GM18951 (cell line): ENCODE results near the gene TRIM52.
A peak's percentile ranks its signal among the peaks of the same experiment; 100 is the strongest.

Experiments used
- POLR2A ChIP-seq: IDR thresholded peaks from 4 replicates; pipeline ENCODE4 v1.6.1; 2011; ENCODE audit warnings: mild to moderate bottlenecking; ENCODE audit not compliant: insufficient read length, insufficient read depth; ENCODE audit errors: extremely low read depth
- in situ Hi-C: fragments of 300-500 bp; cut with MboI; formaldehyde crosslinking; loops from one replicate; pipeline ENCODE4 v1.12.0; 2022; ENCODE audit warnings: low sequenced_read_pairs, mixed read lengths, inconsistent platforms; ENCODE audit not compliant: unreplicated experiment

TRIM52 gene

GRCh38 chr5:181265092-181265671, 4.2 kb upstream of the TRIM52 start:
- in situ Hi-C loops = no loop called here
- TF ChIP-seq POLR2A = no peak

DNA sequence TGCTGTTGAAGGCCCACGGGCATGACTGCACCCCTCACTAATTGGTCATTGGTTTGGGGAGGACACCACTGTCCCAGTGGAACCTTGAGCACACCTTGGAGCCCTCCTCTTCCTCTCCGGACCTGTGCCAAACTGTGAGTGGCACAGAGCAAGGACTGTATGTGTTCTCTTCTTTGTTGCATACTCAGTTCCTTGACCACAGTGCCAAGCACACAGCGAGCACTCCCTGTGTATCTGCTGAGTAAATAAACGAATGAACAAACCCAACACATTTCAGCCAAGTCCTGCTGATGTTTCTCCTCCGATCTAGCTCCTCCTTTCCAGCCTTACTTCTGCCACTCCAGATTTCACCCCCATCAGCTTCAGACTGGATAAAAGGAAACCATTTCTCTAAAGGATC, 2.7 kb upstream of the TRIM52 start:
- in situ Hi-C loops = no loop called here
- TF ChIP-seq POLR2A = no peak

DNA sequence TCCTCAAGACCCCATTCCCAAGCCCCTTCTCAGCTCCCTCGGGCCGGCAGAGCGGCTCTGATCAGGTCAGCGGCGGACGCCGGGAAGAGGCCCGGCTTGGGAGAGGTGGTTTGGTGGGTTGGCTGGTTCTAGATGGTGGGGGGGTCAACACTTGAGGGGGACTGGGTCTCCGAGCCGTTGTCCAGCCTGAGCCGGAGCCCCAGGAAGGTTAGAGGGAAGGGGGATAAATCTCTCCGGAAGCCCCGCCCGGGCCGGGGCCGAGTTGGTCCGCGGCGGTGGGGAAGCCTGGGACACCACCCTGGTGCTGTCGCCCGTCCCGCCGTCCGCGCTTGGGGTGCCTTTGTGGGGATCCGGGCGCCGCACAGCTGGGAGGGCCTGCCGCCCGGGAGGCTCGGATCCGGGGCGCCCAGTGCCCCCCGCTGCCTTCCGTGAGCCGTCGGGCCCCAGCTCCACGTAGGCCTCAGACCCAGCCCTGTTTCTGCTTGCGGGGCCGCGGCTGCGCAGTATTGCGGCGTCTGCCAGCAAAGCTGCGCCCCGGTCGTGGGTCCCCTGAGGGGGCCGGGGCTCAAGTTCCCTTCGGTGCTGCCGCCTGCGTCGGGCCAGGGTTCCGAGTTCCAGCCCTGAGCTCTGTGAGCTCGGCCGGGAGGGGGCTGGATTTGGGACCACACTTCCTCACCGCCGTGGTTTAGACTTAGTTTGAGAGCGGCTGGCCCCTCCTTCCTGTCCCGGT, 542 bp upstream of the TRIM52 start:
- in situ Hi-C loops = no loop called here
- TF ChIP-seq POLR2A = peak; percentile 76

DNA sequence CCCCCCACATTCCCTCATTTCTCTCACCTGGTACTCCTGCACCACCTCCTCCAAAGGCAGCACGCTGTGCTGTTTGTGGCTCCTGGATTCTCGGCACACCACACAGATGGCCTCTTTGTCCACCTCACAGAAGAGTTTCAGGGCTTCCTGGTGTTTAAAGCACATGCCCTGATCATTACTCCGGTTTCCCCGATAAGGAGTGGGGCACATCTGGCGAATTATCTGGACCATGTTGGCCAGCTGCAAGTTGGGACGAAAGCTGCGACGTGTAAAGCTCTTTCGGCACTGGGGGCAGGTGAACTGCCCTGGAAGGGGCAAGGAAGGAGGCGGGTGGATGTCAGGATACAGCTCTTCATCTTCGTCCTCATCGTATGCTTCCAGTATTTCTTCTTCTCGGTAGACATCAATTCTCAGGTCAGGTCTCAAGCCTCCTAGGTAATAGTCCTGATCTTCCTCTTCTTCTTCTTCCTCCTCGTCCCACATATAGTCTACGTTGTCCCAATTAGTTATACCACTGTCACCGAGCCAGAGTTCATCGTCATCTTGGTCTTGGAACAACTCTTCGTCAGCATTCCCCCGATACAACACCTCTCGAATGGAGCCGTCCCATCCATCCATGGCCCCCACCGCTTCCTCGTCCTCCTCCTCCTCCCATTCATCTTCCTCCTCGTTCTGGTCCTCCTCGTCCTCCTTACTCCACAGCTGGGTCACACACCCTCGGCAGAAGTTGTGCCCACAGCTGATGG, 796 bp downstream of the TRIM52 start:
- in situ Hi-C loops = no loop called here
- TF ChIP-seq POLR2A = no peak

GRCh38 chr5:181259283-181259682, 1.7 kb downstream of the TRIM52 start:
- TF ChIP-seq POLR2A = no peak
- in situ Hi-C loops = no loop called here

- in situ Hi-C loops = no loop called here
- no peak for TF ChIP-seq POLR2A
These were observed 2.4 kb downstream of the TRIM52 start for GRCh38 chr5:181258576-181258975.

DNA sequence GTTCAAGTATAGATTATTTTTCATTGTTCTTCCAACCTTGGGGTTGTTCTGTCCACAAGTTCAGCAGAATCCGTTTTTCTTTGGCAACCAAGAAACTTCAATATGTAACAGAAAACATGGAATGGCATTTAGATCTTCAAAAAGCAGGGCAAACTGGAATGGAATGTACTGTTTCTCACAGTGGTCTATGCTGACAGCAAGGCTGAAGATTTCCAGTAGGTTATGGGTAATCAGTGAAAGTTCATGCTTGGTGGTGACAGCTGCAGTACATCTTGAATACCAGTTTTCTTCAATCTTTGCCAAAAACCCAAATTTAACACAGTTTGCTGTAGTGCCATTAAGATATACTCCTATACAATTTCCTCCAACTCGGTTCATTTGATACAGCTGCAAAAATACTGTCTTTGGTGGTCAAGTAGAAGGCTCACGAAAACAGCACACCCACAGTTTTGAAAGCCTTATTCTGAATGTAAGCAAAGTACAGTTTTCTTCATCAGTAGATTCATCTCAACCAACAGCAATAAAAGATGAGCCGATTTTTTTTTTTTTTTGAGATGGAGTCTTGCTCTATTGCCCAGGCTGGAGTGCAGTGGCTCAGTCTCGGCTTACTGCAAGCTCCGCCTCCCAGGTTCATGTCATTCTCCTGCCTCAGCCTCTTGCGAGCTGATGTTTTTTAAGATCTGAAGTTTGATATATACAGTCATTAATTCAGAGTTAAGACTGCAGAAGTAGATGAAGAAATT, 4.9 kb downstream of the TRIM52 start:
- in situ Hi-C loops = no loop called here
- TF ChIP-seq POLR2A = no peak

GRCh38 chr5:181255276-181255675, 5.7 kb downstream of the TRIM52 start:
- in situ Hi-C loops = no loop called here
- no peak for TF ChIP-seq POLR2A

GRCh38 chr5:181248277-181248676, 12.7 kb downstream of the TRIM52 start:
- in situ Hi-C loops = no loop called here
- no peak for TF ChIP-seq POLR2A

DNA sequence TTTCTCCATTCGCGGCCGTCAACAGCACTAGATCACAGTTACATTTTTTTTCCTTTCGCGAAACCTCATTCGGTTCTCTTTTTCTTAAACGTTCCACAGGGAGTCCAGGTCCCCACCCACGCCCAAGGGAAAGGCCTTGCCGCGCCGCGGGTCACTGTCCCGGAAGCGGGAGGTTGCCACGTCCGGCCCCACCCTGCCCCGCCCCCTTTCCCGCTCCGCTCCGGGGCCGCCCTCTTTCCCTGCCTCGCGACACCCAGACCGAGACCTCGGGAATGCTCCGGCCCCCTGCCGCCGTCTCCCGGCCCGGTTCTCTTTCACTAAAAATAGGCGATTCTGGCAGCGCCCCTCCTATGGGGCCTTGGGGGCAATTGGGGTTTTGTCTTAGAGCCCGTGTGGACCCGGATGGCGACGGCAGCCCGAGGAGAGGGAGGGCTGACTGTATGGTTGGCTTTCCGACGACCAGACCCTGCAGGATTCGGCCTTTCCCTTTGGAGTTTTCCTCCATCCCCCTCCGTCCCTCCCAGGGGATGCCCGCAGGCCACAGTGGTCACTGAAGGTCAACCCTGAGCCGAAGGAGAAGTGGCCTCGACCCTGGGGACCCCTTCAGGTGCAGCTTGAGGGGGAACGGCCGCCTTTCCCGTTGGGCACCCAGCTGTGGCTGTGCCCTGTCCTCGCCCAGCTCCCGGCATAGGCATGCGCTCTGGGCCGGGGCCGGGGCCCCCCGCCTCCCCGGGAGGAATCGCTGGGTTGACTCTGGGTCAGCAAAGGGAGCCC, 14.5 kb downstream of the TRIM52 start:
- peak; percentile 69 for TF ChIP-seq POLR2A
- in situ Hi-C loops = no loop called here

- TF ChIP-seq POLR2A = no peak
- in situ Hi-C loops = no loop called here
These were observed 15.3 kb downstream of the TRIM52 start for GRCh38 chr5:181245427-181246275.

DNA sequence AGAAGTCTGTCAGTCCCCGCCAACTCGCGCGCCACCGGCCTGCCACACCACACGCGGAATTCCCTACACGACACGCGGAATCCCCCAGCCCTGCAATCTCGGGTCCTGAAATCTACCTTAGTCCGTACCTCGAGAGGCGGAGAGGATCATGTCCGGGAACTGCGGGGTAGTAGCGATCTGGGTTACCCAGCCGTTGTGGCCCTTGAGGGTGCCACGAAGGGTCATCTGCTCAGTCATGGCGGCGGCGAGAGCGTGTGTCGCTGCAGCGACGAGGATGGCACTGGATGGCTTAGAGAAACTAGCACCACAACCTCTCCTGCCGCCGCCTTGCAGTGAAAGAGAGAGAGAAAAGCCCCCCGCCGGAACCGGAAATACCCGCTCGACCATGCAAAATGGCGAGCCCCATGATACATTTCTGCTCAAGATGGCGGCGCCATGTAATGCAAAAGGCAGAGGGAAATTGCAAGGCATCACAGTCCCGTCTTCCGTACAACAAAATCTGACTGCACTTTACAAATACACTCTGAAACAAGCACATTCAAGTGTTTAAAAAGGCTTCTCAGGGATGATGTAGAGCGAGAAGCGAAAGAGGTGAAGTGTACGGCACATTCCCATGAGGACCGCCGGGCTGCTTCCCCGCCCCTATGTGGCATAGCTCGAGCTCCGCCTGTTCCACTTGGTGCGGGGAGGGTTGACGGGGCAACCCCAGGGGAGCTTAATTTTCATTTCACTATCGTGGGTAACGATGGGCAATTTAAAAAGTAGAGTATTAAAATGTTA, 17.2 kb downstream of the TRIM52 start, which contains the start of gene RACK1:
TSS of gene RACK1 (minus strand) at position 343 of the 780 bp plus-strand sequence. CDS start at position 237, 106 bp downstream.
- in situ Hi-C loops = no loop called here
- TF ChIP-seq POLR2A = peak; percentile 97
